GM18951 (cell line): ENCODE results near the gene MATK.

Source experiments
- POLR2A ChIP-seq: IDR thresholded peaks from 4 replicates; pipeline ENCODE4 v1.6.1; 2011; ENCODE audit warnings: mild to moderate bottlenecking; ENCODE audit not compliant: insufficient read length, insufficient read depth; ENCODE audit errors: extremely low read depth
- in situ Hi-C: fragments of 300-500 bp; cut with MboI; formaldehyde crosslinking; loops from one replicate; pipeline ENCODE4 v1.12.0; 2022; ENCODE audit warnings: low sequenced_read_pairs, mixed read lengths, inconsistent platforms; ENCODE audit not compliant: unreplicated experiment

Gene MATK

GRCh38 chr19:3734310-3734600 is 51.9 kb downstream of the MATK start:
- in situ Hi-C loops = no loop called here
- TF ChIP-seq POLR2A = no peak

- TF ChIP-seq POLR2A = no peak
- in situ Hi-C loops = no loop called here
These were observed 52.5 kb downstream of the MATK start for GRCh38 chr19:3733549-3734309.

GRCh38 chr19:3732108-3732507 is 54.1 kb downstream of the MATK start:
- in situ Hi-C loops = no loop called here

GRCh38 chr19:3730457-3730958 is 55.7 kb downstream of the MATK start:
- in situ Hi-C loops = no loop called here
- no peak for TF ChIP-seq POLR2A

More at GRCh38 chr19:3732108-3732507, 54.1 kb downstream of the MATK start:
- TF ChIP-seq POLR2A = no peak
